AG09319 (cell line): ENCODE data around the gene WIPI1.
A peak's percentile ranks its signal among the peaks of the same experiment; 100 is the strongest.

Source experiments
- DNase-seq: peaks from one replicate; pipeline ENCODE4 v3.0.0-alpha.2; 2010; ENCODE audit warnings: low read depth; ENCODE audit errors: extremely low read depth
- TF ChIP-seq, protein P1 (sequence below): IDR thresholded peaks from 2 replicates; pipeline ENCODE4 v1.5.1; 2011; ENCODE audit warnings: low read depth, mild to moderate bottlenecking, inconsistent platforms, low read length, moderate library complexity

WIPI1 gene

DNA sequence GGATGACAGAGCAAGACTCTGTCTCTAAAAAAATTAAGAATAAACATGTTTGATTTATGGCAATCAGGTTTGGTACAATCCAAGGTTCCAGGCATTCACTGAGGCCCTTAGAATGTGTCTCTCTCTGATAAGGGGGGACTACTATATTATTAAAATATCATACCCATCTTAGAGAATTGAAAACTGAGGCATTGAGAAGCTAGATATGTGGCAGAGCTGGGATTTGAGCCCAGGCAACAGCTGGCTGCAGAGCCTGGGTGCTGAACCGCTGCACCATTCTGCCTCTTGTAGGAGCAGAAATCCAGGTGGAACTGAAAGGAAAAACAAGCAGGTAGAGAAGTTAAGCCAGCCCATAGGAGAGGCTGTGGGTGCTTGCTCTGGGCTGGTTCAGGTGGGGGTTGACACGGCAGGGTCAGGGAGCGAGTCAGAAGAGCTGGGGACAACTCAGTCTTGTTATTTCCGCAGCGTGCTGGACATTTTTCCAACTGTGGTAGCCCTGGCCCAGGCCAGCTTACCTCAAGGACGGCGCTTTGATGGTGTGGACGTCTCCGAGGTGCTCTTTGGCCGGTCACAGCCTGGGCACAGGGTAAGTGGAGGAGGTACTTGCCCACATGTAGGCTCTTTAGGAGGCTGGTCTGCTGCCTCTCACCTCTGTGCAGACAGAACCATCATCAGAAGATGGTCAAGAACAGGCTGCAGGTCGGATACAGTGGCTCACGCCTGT lies 62.5 kb downstream of the WIPI1 start:
- DNase-seq, result no peak
- TF ChIP-seq, protein P1, sequence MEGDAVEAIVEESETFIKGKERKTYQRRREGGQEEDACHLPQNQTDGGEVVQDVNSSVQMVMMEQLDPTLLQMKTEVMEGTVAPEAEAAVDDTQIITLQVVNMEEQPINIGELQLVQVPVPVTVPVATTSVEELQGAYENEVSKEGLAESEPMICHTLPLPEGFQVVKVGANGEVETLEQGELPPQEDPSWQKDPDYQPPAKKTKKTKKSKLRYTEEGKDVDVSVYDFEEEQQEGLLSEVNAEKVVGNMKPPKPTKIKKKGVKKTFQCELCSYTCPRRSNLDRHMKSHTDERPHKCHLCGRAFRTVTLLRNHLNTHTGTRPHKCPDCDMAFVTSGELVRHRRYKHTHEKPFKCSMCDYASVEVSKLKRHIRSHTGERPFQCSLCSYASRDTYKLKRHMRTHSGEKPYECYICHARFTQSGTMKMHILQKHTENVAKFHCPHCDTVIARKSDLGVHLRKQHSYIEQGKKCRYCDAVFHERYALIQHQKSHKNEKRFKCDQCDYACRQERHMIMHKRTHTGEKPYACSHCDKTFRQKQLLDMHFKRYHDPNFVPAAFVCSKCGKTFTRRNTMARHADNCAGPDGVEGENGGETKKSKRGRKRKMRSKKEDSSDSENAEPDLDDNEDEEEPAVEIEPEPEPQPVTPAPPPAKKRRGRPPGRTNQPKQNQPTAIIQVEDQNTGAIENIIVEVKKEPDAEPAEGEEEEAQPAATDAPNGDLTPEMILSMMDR, result no peak

DNA sequence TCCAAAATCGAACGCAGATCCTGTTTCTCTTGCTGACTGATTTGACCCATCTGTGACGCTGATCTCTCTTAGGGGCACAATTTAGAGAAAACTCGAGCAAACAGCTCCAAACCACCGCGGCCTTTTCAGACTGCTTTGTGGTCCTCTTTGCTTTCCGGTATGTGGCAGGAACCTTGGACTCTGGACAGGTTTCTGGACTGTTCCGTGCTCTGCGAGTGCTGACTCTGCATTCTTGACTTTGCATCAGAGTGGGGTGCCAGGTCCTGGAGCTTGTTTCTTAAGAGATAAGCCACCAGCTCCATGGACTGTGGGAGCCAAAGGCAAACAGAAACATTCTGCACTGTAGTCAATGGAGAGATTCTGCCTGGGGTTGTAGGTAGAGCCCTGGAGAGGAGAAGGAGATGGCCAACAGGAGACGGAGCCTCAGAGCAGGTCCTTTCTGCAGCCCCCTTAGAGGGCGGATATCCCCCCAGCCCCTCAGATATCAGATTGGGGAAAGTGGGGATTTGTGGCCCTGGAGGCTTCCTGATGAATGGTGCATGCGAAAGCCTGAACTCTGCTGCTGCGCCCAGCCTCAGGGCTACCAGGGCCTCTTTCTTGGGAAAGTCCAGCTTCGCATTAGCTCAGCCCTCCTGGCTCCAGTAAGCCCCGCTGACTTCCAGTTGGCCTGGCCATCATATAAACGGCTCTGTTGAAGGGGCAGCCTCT lies 65.6 kb downstream of the WIPI1 start:
- peak; percentile 86 for DNase-seq
- TF ChIP-seq, protein P1, result no peak

DNA sequence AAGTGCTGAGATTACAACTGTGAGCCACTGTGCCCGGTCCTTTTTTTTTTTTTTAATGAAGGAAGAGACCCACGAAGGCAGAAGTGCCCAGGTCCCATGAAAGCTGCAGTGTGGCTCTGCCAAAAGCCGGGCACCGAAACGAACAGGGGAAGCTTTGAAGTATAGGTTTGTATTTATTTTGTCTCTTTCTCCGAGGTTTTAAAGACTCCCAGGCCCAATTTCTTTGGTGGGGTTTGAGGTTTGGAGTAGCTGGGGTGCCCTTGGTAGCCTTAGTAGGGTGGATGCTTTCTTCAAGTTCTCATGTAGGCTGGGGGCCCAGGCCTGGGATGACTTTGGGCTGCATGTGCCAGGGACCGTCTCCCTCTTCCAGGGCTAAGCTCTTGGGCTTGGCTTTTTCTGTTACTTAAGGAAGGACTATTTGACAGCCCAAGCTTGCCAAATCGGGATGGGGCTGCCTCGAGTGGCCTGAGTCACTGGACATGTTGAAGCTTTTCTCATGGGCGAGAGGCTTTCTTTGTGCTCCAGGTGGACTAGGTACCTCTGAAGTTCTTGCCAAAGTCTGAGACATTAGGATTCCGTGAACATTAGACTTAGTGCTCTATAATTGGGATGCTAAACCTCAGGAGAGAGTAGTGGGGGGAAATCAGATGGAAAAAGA lies 66.3 kb downstream of the WIPI1 start:
- TF ChIP-seq, protein P1, result no peak
- no peak for DNase-seq

DNA sequence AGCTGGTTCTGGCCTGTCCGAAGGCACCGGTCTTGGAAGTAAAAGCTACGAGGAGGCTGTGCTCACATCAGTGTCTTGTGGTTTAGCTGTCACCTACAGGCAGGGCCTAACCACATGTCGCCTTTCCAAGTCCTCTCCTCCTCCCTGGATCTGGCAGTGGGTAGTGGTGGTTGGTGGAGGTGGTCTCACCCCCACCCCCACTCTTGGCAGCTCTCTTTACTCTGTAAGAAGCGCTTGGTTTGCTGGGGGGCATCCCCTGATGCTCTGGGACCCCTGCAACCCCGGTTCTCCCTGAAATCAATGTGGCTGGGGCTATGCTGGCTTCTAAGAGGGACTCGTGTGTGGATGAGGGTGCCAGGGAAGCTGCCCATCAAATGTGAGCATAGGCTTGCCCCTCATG lies 68.3 kb downstream of the WIPI1 start:
- no peak for DNase-seq
- TF ChIP-seq, protein P1, result no peak

DNA sequence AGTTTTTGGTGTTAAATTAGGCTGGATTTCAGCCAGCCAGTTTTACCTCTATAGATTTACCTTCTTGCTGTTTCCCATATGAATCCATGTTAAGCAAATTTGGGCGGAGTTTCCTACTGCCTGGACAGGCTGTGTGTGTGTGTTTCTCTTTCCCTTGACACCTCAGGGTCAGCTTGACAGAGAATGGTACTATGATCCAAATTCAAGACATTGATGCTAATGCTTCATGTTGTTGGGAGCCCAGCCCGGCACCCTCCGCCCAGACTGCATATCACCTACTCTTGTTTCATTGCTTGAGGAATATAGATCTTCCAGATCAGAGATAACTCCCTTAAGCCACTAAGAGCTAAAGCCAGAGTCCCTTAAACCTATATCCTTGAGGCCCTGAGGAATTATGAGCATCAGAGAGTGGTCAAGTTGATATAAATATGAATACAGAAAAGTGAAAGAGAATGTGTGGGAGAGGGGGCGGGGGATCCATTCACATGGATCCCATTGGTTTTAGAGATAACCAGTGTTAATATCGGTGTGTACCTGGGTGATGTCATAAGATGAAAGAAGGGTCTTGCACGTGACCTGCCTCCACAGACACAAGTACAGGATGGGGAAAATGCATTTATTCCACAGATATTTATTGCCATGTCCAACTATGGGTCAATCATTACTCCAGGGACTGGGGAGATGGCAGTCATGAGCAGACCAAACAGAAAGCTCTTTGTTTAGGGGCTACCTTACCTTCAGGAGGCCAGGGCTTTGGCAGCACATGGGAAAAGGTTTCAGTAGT lies 69.7 kb downstream of the WIPI1 start:
- no peak for DNase-seq
- TF ChIP-seq, protein P1, result no peak

DNA sequence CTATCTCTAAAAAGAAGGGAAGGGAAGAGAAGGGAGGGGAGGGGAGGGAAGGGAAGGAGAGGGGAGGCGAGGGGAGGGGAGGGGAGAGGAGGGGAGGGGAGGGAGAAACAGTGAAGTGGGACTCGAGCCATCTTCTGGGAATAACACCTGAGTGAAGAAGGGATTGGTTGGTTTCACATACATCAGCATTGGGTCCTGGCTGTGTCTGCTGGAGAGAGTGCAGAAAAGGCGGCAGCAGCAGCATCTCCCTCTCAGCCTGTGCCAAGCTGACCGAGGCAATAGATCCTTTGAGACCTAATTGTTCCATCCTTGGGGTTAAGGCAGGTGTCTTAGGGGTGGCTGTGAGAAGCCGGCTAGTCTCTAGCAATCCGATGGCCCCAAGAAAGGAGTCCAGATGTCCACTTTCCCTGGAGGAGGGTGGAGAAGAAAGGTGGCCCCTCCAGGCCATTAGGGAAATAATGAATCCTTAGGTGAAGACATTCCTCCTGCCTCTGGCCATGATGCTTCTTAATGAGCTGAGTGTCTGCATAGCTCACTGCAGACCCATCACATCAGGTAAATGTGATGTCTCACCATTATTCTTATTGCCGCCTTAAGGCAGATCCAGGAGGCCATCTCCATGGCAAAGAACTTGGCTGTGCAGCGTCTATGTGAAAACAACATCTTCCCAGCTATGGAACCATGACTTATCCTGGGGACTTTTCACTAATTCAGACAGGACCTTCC lies 71.6 kb downstream of the WIPI1 start:
- no peak for DNase-seq
- TF ChIP-seq, protein P1, result no peak
